GM18519 (cell line): ENCODE data around the gene AHCYL1.
"Not testable (repeated sequence)": the region's sequence is repeated elsewhere in the genome, so short reads cannot be mapped to it uniquely, and the experiment has no call there.

Experiments
- ATAC-seq: cut with Tn5 transposase; IDR thresholded peaks from one replicate; pipeline ENCODE4 v1.9.1; 2021; ENCODE audit warnings: mild to moderate bottlenecking, moderate library complexity; ENCODE audit not compliant: unreplicated experiment, low FRiP score

AHCYL1 gene

DNA sequence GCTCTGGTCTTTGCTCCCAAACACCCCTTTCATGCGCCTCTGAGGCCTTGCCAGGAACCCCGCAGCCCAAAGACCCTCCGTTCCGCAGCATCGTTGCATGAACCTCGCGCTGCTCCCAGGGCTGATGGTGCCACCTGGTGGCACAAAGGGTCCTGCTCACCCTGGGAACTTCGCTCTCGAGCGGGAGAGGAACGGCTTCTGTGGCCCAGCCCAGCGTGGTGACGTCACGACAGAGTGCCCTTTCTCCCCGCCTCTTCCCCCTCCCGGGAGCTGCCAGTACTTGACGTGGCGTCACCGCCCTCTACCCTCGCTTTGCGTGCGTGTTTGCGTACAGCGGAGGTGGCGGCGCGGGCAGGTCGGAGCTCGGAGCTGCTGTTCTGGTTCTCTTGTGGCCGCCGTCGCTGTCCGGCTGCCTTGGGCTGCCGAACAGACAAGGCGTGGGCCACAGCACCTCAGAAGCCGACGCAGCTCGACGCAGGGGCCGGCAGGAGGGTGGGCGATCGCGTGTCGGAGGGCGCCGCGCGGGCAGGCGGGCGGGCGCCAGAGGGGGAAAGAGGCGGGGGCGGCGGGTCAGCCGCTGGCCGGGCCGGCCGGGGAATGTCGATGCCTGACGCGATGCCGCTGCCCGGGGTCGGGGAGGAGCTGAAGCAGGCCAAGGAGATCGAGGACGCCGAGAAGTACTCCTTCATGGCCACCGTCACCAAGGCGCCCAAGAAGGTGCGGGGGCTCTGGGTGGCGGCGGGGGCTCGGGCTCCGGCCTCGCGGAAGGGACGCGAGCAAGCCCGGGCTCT lies at the start of gene AHCYL1:
Gene AHCYL1 (plus strand): TSS at position 310 of the 791 bp plus-strand sequence. CDS start 288 bp downstream, at position 598.
- peak; percentile 88 for ATAC-seq

GRCh38 chr1:109935451-109935900 lies 49.1 kb upstream of the AHCYL1 start:
- no peak for ATAC-seq

- ATAC-seq = no peak
These were observed 46.8 kb upstream of the AHCYL1 start for GRCh38 chr1:109937738-109938137.

- no peak for ATAC-seq
These were observed 46.0 kb upstream of the AHCYL1 start for GRCh38 chr1:109938556-109938955.

GRCh38 chr1:109942434-109942833 lies 42.1 kb upstream of the AHCYL1 start:
- ATAC-seq = no peak

- no peak for ATAC-seq
These were observed 40.0 kb upstream of the AHCYL1 start for GRCh38 chr1:109944541-109944940.

GRCh38 chr1:109946511-109946910 lies 38.1 kb upstream of the AHCYL1 start:
- ATAC-seq = no peak

DNA sequence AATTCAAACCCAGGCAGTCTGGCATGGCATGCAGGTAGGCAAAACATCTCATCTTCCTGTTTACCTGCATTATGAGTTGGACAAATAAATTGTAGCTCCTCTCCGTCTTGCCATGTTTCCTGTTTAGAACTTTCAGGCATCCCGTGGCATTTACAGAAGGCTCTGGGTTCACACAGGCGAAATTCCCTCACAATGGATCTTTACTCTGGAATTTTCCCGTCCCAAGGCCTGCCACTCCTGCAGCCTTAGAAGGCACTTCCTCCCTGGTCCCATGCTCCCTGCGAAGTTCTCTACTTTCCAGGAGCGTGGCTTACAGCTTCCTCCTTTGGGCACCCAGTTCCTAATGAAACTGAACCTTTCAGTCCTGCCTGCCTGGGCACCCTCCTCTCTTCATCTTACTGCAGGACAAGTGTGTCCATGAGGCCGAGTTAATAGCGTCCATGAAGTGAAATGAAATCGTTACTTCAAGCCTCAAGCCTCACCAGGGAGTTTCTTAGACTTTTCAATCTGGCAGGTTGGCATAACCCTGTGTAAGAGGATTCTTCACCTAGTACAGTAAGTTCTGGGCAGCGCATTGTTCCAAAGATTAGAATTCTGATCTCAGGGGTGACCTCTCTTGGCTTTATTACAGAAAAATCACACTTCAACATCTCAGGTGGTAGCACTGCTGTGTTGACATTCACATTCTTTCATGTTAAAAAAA lies 36.8 kb upstream of the AHCYL1 start:
- no peak for ATAC-seq

- ATAC-seq = no peak
These were observed 36.3 kb upstream of the AHCYL1 start for GRCh38 chr1:109948285-109948630.

DNA sequence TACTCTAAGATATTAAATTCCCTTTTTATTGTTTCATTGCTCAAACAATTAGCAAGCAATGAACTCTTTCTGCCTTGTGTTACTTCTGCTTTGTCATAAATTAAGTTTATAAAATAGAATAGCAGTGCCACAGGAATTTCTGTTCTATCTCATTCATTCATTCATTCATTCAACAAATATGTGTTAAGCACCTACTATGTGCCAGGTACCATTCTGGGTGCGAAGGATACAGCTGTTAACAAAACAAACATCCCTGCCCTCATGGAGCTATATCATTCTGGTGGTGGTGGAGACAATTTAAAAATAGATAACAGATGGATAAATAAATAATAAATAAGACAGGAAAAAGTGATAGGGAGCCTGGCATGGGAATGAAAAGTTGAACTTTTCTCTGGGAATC lies 34.5 kb upstream of the AHCYL1 start:
- no peak for ATAC-seq

DNA sequence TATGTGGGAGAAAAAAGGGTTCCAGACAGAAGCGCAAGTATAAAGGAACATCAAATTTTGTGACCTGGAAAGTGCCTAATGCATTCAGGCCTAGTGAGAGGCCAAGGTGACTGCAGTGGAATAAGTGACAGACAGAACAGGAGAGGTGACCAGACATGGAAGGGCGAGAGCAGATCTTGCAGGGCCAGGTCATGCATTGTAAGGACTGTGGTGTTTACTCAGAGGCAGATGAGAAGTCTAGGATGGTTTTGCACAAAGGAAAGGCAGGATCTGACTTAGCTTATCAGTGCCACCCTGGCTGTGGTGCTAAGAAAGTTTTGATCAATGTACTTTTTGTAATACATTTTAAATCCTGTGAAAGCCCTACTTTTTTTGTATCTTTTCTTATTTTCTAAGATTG lies 34.1 kb upstream of the AHCYL1 start:
- ATAC-seq = no peak

GRCh38 chr1:109951501-109951900 lies 33.1 kb upstream of the AHCYL1 start:
- ATAC-seq = not testable (repeated sequence)

DNA sequence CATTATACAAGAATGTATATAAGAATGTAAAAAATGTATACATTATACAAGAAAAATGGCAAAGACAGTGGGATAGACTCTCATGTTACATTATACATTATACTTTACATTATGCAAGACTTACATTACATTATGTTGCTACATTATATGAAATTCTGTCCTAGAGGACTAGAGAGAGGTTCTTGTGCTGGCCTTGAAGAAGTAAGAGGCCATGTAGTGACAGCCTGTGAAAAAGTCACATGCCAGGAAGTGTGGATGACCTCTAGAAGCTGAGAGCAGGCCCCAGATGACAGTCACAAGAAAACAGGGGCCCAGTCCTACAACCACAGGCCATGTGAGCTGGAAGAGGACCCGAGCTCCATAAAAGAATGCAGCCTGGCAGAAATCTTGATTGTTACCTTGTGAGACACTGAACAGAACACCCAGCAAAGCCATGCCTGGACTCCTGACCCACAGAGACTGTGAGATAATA lies 30.5 kb upstream of the AHCYL1 start:
- ATAC-seq = no peak

DNA sequence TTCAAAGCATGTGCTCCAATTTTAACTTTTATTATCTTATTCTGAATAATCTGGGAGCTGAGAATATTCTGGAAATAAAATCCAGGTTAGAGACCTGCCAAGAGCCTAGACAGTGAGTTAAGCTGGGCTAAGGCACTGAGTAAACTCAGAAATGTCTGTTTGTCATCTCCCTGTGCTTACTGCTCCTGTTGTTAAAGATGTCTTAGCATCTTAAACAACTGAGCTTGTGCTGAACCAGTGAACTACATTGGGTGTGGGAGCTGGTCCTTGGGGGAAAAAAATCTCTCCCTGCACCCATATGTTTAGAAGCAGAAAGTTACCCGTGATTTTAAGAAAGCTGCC lies 25.0 kb upstream of the AHCYL1 start:
- no peak for ATAC-seq

DNA sequence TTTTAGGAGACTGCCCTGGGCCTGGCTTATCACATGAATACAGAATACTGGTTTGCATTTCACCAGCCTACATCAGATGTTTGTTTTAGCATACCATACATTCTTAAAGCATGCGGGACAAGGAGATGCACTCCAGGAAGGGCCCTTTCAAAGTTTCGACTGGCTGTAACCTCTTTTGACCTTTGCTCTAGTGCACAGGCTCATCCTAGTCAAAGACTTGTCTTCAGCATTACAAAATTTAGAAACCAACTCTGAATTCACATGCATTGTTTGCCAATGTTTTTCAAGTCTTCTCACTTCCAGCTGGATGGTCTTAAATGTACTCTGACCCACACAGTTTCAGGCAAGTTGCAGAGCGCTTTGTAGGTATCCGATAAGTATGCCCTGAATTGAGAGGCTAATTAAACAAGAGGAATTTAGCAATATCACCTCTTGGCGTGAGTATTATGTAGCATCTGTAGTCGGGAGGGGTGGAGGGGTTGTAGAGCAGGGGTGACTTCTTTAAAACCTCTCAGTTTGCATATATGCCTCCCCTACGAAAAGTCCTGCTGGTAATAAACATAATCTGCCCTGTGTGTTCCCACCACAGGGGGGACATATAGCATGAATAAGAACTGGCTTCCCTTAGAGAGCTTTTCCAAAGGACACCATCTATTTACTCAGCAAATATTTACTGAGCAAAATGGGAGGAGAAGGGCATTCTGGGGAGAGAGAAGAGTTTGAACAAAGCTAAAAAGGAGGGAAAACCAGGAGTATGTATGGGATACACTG lies 24.4 kb upstream of the AHCYL1 start:
- ATAC-seq = no peak

- no peak for ATAC-seq
These were observed 23.8 kb upstream of the AHCYL1 start for GRCh38 chr1:109960745-109961094.

GRCh38 chr1:109963864-109964263 lies 20.7 kb upstream of the AHCYL1 start:
- no peak for ATAC-seq

GRCh38 chr1:109969146-109969829 lies 15.3 kb upstream of the AHCYL1 start:
- no peak for ATAC-seq

- no peak for ATAC-seq
These were observed 14.7 kb upstream of the AHCYL1 start for GRCh38 chr1:109969907-109970306.

DNA sequence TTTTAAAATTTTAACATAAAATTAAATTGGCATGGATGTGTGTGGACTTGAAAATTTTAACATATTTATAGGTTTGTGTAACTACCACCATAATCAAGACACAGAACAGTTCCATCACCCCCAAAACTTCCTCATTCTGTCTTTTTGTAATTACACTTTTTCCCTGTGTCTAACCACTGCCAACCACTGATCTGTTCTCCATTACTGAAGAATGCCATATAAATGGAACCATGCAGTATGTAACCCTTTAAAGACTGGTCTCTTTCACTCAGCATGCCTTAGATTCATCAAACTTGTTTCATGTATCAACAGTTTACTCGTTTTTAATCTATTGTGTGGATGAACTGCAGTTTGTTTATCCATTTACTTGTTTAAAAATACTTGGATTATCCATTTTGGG lies 13.0 kb upstream of the AHCYL1 start:
- no peak for ATAC-seq

DNA sequence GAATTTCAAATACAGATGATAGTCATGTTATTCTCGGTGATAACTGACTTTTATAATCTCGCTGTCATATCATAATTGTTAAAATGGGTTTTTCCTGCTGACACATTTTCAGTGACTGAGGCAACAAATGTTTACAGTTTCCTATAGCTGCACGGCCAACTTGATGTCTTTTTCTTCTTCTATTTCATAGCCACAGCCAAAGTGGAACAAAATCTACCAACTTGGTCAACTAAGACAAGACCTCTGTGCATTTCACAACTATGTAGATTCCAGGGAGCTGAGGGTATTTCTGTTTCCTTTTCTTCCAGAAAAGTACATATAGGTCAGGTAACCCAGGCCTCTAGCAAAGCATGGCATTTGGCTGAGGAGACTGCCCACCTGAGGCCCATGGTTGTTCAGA lies 10.4 kb upstream of the AHCYL1 start:
- ATAC-seq = no peak
